Measurements from ENCODE around the gene MACROH2A1.

Gene MACROH2A1

GRCh38 chr5:135356522-135357318 lies 42.3 kb downstream of the MACROH2A1 start:
- no peak overlapping the region for H2AFZ ChIP-seq (ENCODE audit: low read depth, low read length, severe bottlenecking)
- no peak overlapping the region for H3K4me3 ChIP-seq (ENCODE audit: insufficient read depth, low read length, poor library complexity, severe bottlenecking)
- H3K9me3 ChIP-seq (ENCODE audit: insufficient read depth, low read length): no peaks in the 10 kb centered on the region
- no peaks in the 10 kb centered on the region for H3K79me2 ChIP-seq (ENCODE audit: insufficient read depth, low read length)
- no peaks in the 10 kb centered on the region for H3F3A ChIP-seq (ENCODE audit: insufficient read depth)
- H3K4me2 ChIP-seq (ENCODE audit: low read depth, low read length, poor library complexity, severe bottlenecking): no peak overlapping the region
- H3K27me3 ChIP-seq (ENCODE audit: low read length): no peaks in the 10 kb centered on the region
- no peak overlapping the region for H3K27ac ChIP-seq (ENCODE audit: low read depth, low read length)
- no peak for TF ChIP-seq EZH2phosphoT487 (conservative IDR thresholded peaks at IDR 0.05; ENCODE audit: low read length)
- TF ChIP-seq CTCF (IDR thresholded peaks at IDR 0.05; ENCODE audit: insufficient read depth, low read length, poor library complexity, severe bottlenecking): no peak
- H3K36me3 ChIP-seq (ENCODE audit: low read length): peaks cover 3% of the 10 kb centered on the region
- H4K20me1 ChIP-seq (ENCODE audit: low read depth, low read length): no peaks in the 10 kb centered on the region
- no peak overlapping the region for H3K9ac ChIP-seq (ENCODE audit: low read length)
- H3K9me2 ChIP-seq (replicated peaks; ENCODE audit: insufficient read depth, low read length): no peaks in the 10 kb centered on the region

GRCh38 chr5:135355169-135355568 lies 43.9 kb downstream of the MACROH2A1 start:
- Histone ChIP-seq H3K9me2 (replicated peaks; ENCODE audit: insufficient read depth, low read length) (no peaks in the 10 kb centered on the region), H3K4me3 (ENCODE audit: insufficient read depth, low read length, poor library complexity, severe bottlenecking) (no peak overlapping the region), H3K4me2 (ENCODE audit: low read depth, low read length, poor library complexity, severe bottlenecking) (no peak overlapping the region), H3K9me3 (ENCODE audit: insufficient read depth, low read length) (no peaks in the 10 kb centered on the region), H4K20me1 (ENCODE audit: low read depth, low read length) (no peaks in the 10 kb centered on the region), H3K27me3 (ENCODE audit: low read length) (no peaks in the 10 kb centered on the region), H2AFZ (ENCODE audit: low read depth, low read length, severe bottlenecking) (no peak overlapping the region), H3K79me2 (ENCODE audit: insufficient read depth, low read length) (no peaks in the 10 kb centered on the region), H3K36me3 (ENCODE audit: low read length) (no peaks in the 10 kb centered on the region; the same call in 1 of the 2 replicates), H3F3A (ENCODE audit: insufficient read depth) (no peaks in the 10 kb centered on the region), H3K27ac (ENCODE audit: low read depth, low read length) (no peak overlapping the region), H3K9ac (ENCODE audit: low read length) (no peak overlapping the region)
- TF ChIP-seq CTCF (IDR thresholded peaks at IDR 0.05; ENCODE audit: insufficient read depth, low read length, poor library complexity, severe bottlenecking): no peak
- no peak for TF ChIP-seq EZH2phosphoT487 (conservative IDR thresholded peaks at IDR 0.05; ENCODE audit: low read length)

- TF ChIP-seq CTCF (IDR thresholded peaks at IDR 0.05; ENCODE audit: insufficient read depth, low read length, poor library complexity, severe bottlenecking) (no peak), EZH2phosphoT487 (conservative IDR thresholded peaks at IDR 0.05; ENCODE audit: low read length) (no peak)
- no peak overlapping the region for H3K27ac ChIP-seq (ENCODE audit: low read depth, low read length)
- no peak overlapping the region for H2AFZ ChIP-seq (ENCODE audit: low read depth, low read length, severe bottlenecking)
- H3F3A ChIP-seq (ENCODE audit: insufficient read depth): no peaks in the 10 kb centered on the region
- no peaks in the 10 kb centered on the region; the same call in 1 of the 2 replicates for H3K36me3 ChIP-seq (ENCODE audit: low read length)
- no peaks in the 10 kb centered on the region for H3K27me3 ChIP-seq (ENCODE audit: low read length)
- H4K20me1 ChIP-seq (ENCODE audit: low read depth, low read length): no peaks in the 10 kb centered on the region
- no peaks in the 10 kb centered on the region for H3K9me3 ChIP-seq (ENCODE audit: insufficient read depth, low read length)
- H3K4me3 ChIP-seq (ENCODE audit: insufficient read depth, low read length, poor library complexity, severe bottlenecking): no peak overlapping the region
- H3K9ac ChIP-seq (ENCODE audit: low read length): no peak overlapping the region
- no peak overlapping the region for H3K4me2 ChIP-seq (ENCODE audit: low read depth, low read length, poor library complexity, severe bottlenecking)
- no peaks in the 10 kb centered on the region for H3K9me2 ChIP-seq (replicated peaks; ENCODE audit: insufficient read depth, low read length)
- H3K79me2 ChIP-seq (ENCODE audit: insufficient read depth, low read length): no peaks in the 10 kb centered on the region
Observed at GRCh38 chr5:135353952-135354721, 44.9 kb downstream of the MACROH2A1 start.
